ENCODE results near the gene DSEL. TPM values are rescaled to one million over a fixed set of nuclear protein-coding genes. Genes with fewer than 3 reads are reported as not detected.

The DSEL gene
- total RNA-seq (2012; rRNA removed) = 100 and 145 TPM in 2 replicates
- 13.7 and 16.8 TPM in 2 replicates for polyA plus RNA-seq (2012; rRNA removed)
- polyA plus RNA-seq (2012; cell fraction: cytosol; rRNA removed) = 3.9 and 5.8 TPM in 2 replicates
- polyA plus RNA-seq (2012; cell fraction: nucleus; rRNA removed; ENCODE audit: low replicate concordance) = 2.7 and 11.3 TPM in 2 replicates
- Bru-seq, nascent RNA = percentile 98 among the genes with signal in this experiment
- BruChase-seq, experiment 1, labeled RNA remaining after a 6-hour chase = percentile 100 among the genes with signal in this experiment
- BruChase-seq, experiment 2, labeled RNA remaining after a 2-hour chase = percentile 100 among the genes with signal in this experiment
- long read RNA-seq, full-length matches to known transcripts = 71 of 98 reads
- long read RNA-seq, partial matches to known transcripts = 0 of 98 reads
- long read RNA-seq, other reads (novel, unspliced or antisense) = 27 of 98 reads

DNA sequence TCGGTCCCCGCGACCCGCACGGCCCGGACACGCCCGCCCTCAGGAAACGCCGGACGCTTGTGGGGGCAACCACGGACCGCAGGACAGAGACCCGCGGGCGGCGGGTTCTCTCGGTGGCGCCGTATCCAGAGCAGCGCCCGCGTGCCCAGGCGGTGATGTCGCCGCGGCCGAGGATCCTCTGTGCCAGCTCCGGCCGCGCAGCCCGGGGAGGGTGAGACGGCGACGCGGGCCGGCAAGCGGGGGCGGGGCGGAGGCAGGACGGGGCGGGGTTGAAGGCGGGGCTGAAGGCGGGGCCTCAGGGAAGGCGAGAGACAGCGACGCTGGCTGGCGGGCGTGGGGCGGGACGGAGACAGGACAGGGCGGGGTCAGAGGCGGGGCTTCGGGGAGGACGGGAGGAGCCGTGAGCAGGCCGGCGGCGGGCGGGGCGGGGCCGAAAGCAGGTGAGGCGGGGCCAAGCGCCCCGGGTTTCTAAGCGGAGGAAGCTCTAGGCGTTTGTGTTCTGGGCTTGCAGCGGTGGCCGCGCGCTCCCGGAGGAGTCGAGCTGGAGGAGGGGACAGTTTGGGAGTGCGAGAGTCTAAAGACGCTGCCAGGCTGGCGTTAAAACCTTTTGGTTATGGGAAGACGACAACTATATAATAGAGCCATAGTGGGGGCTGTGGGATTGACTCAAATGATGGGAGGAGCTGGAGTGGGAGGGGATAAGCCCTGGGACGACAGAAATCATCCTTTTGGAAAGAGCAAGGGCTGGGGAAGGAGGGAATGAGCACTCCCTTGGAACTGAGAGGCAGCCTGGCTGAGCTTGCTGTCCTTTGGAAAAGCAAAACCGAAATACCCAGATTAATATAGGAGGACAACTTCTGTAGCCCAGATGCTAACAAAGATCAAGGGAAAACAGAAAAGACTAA is at the start of gene DSEL:
Gene DSEL (minus strand): TSS at position 182 of the 905 bp plus-strand sequence. CDS start 2,112 bp downstream, outside the sequence.
- Histone ChIP-seq H4K91ac (ENCODE audit: insufficient read depth, low read depth, low read length) (peak within 1 kb of the TSS; percentile 73), H3K4me1 (ENCODE audit: control insufficient read depth, insufficient read depth, low read length) (peaks cover 12% of the 10 kb centered on the region), H3K9me1 (ENCODE audit: insufficient read depth, low read length) (peaks cover 12% of the 10 kb centered on the region), H2BK15ac (ENCODE audit: low read depth, low read length) (peak within 1 kb of the TSS; percentile 89; the same call in 1 of the 3 replicates), H3K4me2 (ENCODE audit: low read depth, low read length) (peak within 1 kb of the TSS; percentile 98), H2BK120ac (ENCODE audit: low read depth, low read length) (peak within 1 kb of the TSS; percentile 71), H3K9me3 (ENCODE audit: control insufficient read depth, insufficient read depth, low read length) (no peaks in the 10 kb centered on the region), H2AK5ac (ENCODE audit: low read depth, low read length) (peak within 1 kb of the TSS; percentile 68; the same call in 1 of the 2 replicates), H4K8ac (ENCODE audit: low read depth in 2 of 2, low read length in 2 of 2) (peak within 1 kb of the TSS in 1 of 2 experiments; percentile 71; a peak in 3 of 4 replicates), H3K9ac (ENCODE audit: low read depth, low read length) (peak within 1 kb of the TSS; percentile 96), H3K27ac (ENCODE audit: insufficient read depth, low read length) (peak within 1 kb of the TSS; percentile 96), H3K14ac (replicated peaks; ENCODE audit: low read depth, low read length) (peak within 1 kb of the TSS; percentile 89), H4K5ac (ENCODE audit: low read depth, low read length) (peak within 1 kb of the TSS; percentile 24), H3K79me1 (ENCODE audit: low read depth in 1 of 2, low read length in 2 of 2) (peaks cover 19 to 43% of the 10 kb centered on the region in 2 experiments), H3K4me3 (ENCODE audit: insufficient read depth, low read depth, low read length) (peak within 1 kb of the TSS; percentile 96), H3K18ac (ENCODE audit: low read depth, low read length) (peak within 1 kb of the TSS; percentile 74), H2BK5ac (ENCODE audit: low read depth, low read length, poor library complexity, severe bottlenecking) (peak within 1 kb of the TSS; percentile 96), H3K36me3 (ENCODE audit: control insufficient read depth, insufficient read depth, low read length) (peaks cover 19% of the 10 kb centered on the region), H2AFZ (replicated peaks; ENCODE audit: low read length, poor library complexity) (peak within 1 kb of the TSS; percentile 89), H3K4ac (ENCODE audit: low read depth, low read length) (peak within 1 kb of the TSS; percentile 83), H3K56ac (ENCODE audit: extremely low read depth, insufficient read depth, low read length) (peak within 1 kb of the TSS; percentile 78), H3K23ac (ENCODE audit: low read depth, low read length) (peak within 1 kb of the TSS; percentile 80), H2BK20ac (ENCODE audit: low read depth, low read length) (peak within 1 kb of the TSS; percentile 66; the same call in 1 of the 2 replicates), H3K27me3 (ENCODE audit: control insufficient read depth, insufficient read depth, low read length) (no peaks in the 10 kb centered on the region), H2AK9ac (replicated peaks; ENCODE audit: low read depth, low read length, poor library complexity) (peak within 1 kb of the TSS; percentile 58), H4K20me1 (ENCODE audit: insufficient read depth, low read length) (peaks cover 12% of the 10 kb centered on the region; the same call in 1 of the 2 replicates)
- no TSS peak for BruUV-seq (replicated peaks)
- CTCF ChIA-PET = interaction anchor here (0.5 to 1.7 kb wide), 3 partner anchors 9 to 1142 kb away, joined by 3 to 4 read pairs (median 3); no protein-coding TSS in a partner anchor
- POLR2A ChIA-PET (ENCODE audit: unreplicated experiment) = interaction anchor here (0.6 to 1.0 kb wide), 4 partner anchors 8 to 189 kb away, joined by 3 to 5 read pairs (median 3); no protein-coding TSS in a partner anchor
- TF ChIP-seq SMC3 (IDR thresholded peaks at IDR 0.05; ENCODE audit: low read depth, low read length) = no peak
- TF ChIP-seq BHLHE40 (IDR thresholded peaks at IDR 0.05; ENCODE audit: low read depth, low read length) = no peak
- TF ChIP-seq POLR2A (IDR thresholded peaks at IDR 0.05; ENCODE audit: low read depth, low read length) = peak; percentile 67; the same call in 1 of the 2 replicates
- TF ChIP-seq, protein P1, sequence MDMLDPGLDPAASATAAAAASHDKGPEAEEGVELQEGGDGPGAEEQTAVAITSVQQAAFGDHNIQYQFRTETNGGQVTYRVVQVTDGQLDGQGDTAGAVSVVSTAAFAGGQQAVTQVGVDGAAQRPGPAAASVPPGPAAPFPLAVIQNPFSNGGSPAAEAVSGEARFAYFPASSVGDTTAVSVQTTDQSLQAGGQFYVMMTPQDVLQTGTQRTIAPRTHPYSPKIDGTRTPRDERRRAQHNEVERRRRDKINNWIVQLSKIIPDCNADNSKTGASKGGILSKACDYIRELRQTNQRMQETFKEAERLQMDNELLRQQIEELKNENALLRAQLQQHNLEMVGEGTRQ (IDR thresholded peaks at IDR 0.05; ENCODE audit: low read depth, low read length) = no peak
- TF ChIP-seq, protein P2, sequence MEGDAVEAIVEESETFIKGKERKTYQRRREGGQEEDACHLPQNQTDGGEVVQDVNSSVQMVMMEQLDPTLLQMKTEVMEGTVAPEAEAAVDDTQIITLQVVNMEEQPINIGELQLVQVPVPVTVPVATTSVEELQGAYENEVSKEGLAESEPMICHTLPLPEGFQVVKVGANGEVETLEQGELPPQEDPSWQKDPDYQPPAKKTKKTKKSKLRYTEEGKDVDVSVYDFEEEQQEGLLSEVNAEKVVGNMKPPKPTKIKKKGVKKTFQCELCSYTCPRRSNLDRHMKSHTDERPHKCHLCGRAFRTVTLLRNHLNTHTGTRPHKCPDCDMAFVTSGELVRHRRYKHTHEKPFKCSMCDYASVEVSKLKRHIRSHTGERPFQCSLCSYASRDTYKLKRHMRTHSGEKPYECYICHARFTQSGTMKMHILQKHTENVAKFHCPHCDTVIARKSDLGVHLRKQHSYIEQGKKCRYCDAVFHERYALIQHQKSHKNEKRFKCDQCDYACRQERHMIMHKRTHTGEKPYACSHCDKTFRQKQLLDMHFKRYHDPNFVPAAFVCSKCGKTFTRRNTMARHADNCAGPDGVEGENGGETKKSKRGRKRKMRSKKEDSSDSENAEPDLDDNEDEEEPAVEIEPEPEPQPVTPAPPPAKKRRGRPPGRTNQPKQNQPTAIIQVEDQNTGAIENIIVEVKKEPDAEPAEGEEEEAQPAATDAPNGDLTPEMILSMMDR (conservative IDR thresholded peaks at IDR 0.05; ENCODE audit: low read depth, low read length) = no peak
- TF ChIP-seq RAD21 (IDR thresholded peaks at IDR 0.05; ENCODE audit: low read length) = 0 out of 2 replicates have a peak, but pooled peaks have one; percentile 19
- TF ChIP-seq MXI1 (IDR thresholded peaks at IDR 0.05; ENCODE audit: borderline replicate concordance, low read depth, low read length) = no peak
- no peak for TF ChIP-seq FOS (IDR thresholded peaks at IDR 0.05; ENCODE audit: low read depth, low read length)
- no peak for TF ChIP-seq RCOR1 (IDR thresholded peaks at IDR 0.05; ENCODE audit: insufficient replicate concordance, low read length)
- TF ChIP-seq RFX5 (IDR thresholded peaks at IDR 0.05; ENCODE audit: low read depth, low read length) = no peak; the same call in 1 of the 2 replicates
- TF ChIP-seq MAZ (IDR thresholded peaks at IDR 0.05; ENCODE audit: borderline replicate concordance, low read depth, low read length) = peak; percentile 49; the same call in 1 of the 2 replicates
- intact Hi-C loops (cut with micrococcal nuclease) (loop anchor here (1.0 to 10.0 kb wide), 11 partner anchors 154 to 1218 kb away; no protein-coding TSS in a partner anchor), dilution Hi-C loops (cut with HindIII; ENCODE audit: low sequenced_read_pairs, unreplicated experiment) (no loop called here), in situ Hi-C loops (cut with MboI; ENCODE audit: low sequenced_read_pairs) (loop anchor here (5.0 to 10.0 kb wide), 4 partner anchors 156 to 1148 kb away; no protein-coding TSS in a partner anchor)
- ATAC-seq (ENCODE audit: low read depth) (peak; percentile 96), DNase-seq (peak; percentile 94)
- WGBS, 2 experiments (ENCODE audit: extremely low coverage in 2 of 2, insufficient read length in 1 of 2) = 0% methylated on average over 31 of the region's 79 CpGs; no CpG with 5 or more reads in 1 of the 2 experiments

All from IMR-90 (cell line).